BJ (cell line): ENCODE measurements around the gene DYRK1A. TPM values are rescaled to one million over a fixed set of nuclear protein-coding genes. Genes with fewer than 3 reads are reported as not detected.

ENCODE experiments used
- CTCF ChIA-PET: fragments of 350-600 bp; formaldehyde crosslinking; extraction: SDS; loops from one replicate; lab custom pipeline; 2021; ENCODE audit warnings: antibody characterized with exemption, inconsistent platforms; lab: Yijun Ruan, JAX
- POLR2A ChIA-PET: fragments of 300-600 bp; sonication (Branson Sonifier 250); formaldehyde crosslinking; extraction: SDS; loops from one replicate; lab custom pipeline; 2021; ENCODE audit warnings: antibody characterized with exemption; lab: Charles Lee
- DNase-seq: peaks from one replicate; pipeline ENCODE4 v3.0.0-alpha.2; 2011; ENCODE audit warnings: low read depth
- H3K27me3 ChIP-seq: 2 replicates; pipeline ENCODE4 v1.6.0; 2011; ENCODE audit warnings: low read length; ENCODE audit not compliant: control insufficient read depth, insufficient read depth
- H3K36me3 ChIP-seq: 2 replicates; pipeline ENCODE4 v1.5.1; 2011; ENCODE audit warnings: low read length; ENCODE audit not compliant: control insufficient read depth, insufficient read depth
- H3K4me3 ChIP-seq: 2 replicates; pipeline ENCODE4 v1.5.1; 2011; ENCODE audit warnings: low read depth, mild to moderate bottlenecking, control low read depth, low read length
- CTCF ChIP-seq: IDR thresholded peaks from 2 replicates; pipeline ENCODE4 v1.5.1; 2011; ENCODE audit warnings: low read depth, mild to moderate bottlenecking, control low read depth, inconsistent platforms, low read length, moderate library complexity; ENCODE audit not compliant: insufficient read depth
- polyA plus RNA-seq: library from polyadenylated mRNA; depleted of rRNA; stranded (reverse); fragments of >200 nt; gene quantifications from 2 replicates; pipeline ENCODE4 v1.2.3, GENCODE V29; 2011

DYRK1A gene
- polyA plus RNA-seq, 1 experiment, result 55.9 TPM

GRCh38 chr21:37551331-37551992 is 184.9 kb downstream of the DYRK1A start:
- Histone ChIP-seq H3K27me3 (peaks cover 1% of the 10 kb centered on the region; the same call in 1 of the 2 replicates), H3K36me3 (no peaks in the 10 kb centered on the region), H3K4me3 (no peak overlapping the region)
- no peak for TF ChIP-seq CTCF
- DNase-seq, result no peak
- CTCF ChIA-PET, result no interaction called here
- POLR2A ChIA-PET, result no interaction called here

GRCh38 chr21:37551993-37552355 is 185.4 kb downstream of the DYRK1A start:
- H3K36me3 ChIP-seq, result no peaks in the 10 kb centered on the region
- H3K27me3 ChIP-seq, result peaks cover 1% of the 10 kb centered on the region; the same call in 1 of the 2 replicates
- ChIA-PET CTCF (no interaction called here), POLR2A (no interaction called here)
- no peak for DNase-seq
- no peak overlapping the region for H3K4me3 ChIP-seq
- TF ChIP-seq CTCF, result no peak

GRCh38 chr21:37552496-37553029 is 186.0 kb downstream of the DYRK1A start:
- ChIA-PET CTCF (no interaction called here), POLR2A (no interaction called here)
- no peaks in the 10 kb centered on the region for H3K36me3 ChIP-seq
- H3K27me3 ChIP-seq, result peaks cover 1% of the 10 kb centered on the region; the same call in 1 of the 2 replicates
- no peak overlapping the region for H3K4me3 ChIP-seq
- TF ChIP-seq CTCF, result no peak
- no peak for DNase-seq

GRCh38 chr21:37553078-37553481 is 186.5 kb downstream of the DYRK1A start:
- TF ChIP-seq CTCF, result no peak
- no peak for DNase-seq
- H3K36me3 ChIP-seq, result no peaks in the 10 kb centered on the region
- POLR2A ChIA-PET, result no interaction called here
- H3K27me3 ChIP-seq, result peaks cover 1% of the 10 kb centered on the region; the same call in 1 of the 2 replicates
- no peak overlapping the region for H3K4me3 ChIP-seq
- CTCF ChIA-PET, result no interaction called here

- CTCF ChIA-PET, result interaction anchor here (0.6 to 1.5 kb wide), 4 partner anchors 8 to 29 kb away, joined by 3 to 5 read pairs (median 3); no protein-coding TSS in a partner anchor
- Histone ChIP-seq H3K27me3 (peaks cover 1% of the 10 kb centered on the region; the same call in 1 of the 2 replicates), H3K4me3 (no peak overlapping the region), H3K36me3 (no peaks in the 10 kb centered on the region)
- DNase-seq, result no peak
- TF ChIP-seq CTCF, result no peak
- POLR2A ChIA-PET, result no interaction called here
Observed at GRCh38 chr21:37554661-37555379, 188.2 kb downstream of the DYRK1A start.
